Measurements from ENCODE around the gene OPRL1.

OPRL1 gene

DNA sequence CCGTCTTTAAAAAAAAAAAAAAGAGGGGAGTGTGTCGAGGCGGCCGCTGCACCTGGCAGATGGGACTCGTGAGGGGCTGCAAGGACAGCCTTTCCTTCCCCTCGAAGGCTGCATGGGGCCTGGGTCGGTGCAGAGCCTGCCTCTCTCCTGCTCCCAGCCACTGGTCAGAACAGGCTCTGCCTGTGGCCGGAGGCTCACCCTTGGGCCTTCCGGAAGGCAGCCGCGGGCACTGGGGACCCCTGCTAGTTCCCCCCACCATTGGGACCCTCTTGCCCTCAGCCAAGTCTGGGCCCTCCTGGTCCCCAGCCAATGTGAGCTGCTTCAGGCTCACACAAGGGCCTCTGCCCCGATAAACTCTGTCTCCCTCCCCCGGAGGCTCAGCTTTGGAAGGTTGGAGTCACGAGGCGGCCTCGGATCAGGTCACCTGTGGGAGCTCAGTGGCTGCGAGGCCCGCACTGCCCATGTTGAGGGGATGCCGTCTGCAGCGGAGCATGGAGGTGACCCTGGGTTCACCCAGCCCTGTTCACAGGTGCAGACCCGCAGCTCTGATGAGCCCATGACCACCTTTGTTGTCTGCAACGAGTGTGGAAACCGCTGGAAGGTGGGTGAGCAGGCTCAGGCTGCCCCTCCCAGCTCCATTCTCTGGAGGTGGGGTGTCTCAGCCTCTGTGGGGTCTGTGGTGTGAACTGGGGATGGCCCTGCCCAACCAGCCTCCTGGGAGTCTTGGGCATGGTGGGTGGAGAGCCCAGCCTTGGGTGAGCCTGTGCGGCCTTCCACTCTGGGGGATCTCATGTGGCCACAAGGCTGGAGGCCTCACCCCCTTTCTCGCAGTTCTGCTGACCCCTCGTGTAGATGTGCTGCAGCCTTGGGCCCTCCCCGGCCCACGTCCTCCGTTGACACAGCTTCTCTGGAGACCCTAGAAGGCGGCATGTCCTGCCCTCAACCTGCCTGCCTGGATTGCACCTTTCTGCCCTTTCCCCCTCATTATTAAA lies 8.2 kb upstream of the OPRL1 start:
- no peak for DNase-seq (ENCODE audit: low read depth, low spot score)

DNA sequence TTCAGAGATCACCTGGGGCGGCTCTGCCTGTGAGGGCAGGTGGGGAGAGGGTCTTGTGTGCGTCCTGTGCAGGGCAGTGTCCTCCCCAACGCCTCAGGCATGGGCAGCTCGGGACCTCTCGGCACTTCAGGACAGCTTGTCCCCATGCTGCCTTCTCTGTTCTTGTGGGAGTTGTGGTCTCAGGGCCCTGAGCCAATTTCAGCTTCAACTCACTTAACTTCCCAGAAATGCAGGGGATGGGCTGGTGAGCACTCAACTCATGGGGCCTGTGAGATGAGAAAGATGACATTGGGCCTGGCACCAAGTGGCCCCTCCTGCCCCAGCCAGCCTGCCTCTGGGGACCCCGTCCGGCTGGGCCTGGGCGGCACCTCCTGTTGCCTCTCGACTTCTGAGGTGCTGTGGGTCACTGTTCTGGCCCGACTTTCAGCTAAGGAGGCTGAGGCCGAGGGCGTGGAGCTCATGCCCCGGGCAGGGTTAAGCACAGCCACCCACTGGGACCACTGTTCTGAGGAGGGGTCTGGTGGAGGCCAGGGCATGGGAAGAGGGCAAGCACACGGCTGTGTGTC lies 7.3 kb upstream of the OPRL1 start:
- no peak for DNase-seq (ENCODE audit: low read depth, low spot score)

DNA sequence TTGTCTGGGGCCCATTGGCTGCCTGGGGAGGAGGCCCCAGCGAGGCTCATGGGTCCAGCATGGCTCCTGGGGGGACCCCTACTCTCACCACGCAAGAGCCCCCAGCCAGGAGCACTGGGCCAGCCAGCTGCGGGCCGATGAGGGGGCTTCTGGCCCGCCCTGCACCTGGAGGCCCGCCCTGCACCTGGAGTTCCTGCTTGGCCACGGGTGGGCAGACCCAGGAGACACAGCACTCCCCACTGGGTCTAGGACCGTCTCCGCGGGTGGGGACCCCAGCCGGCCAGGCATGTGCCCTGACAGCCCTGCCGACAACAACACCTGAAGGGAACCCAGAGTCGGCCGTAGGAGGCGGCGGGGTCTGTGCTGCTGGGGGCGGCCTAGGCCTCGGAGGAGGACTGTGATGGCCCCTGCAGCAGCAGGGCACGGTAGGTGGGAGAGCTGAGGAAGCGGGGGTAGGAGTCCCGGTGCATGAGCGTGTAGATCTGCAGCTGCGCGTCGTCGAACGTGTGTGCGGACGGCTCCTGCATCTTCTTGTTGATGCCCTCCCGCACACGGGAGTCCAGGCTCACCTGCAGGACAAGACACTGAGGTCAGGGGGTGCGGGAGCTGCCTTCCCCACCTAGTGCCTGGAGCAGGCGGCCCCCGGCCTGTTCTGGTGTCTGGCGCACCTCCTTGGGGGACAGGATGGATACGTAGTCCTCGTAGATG lies 6.3 kb upstream of the OPRL1 start:
- DNase-seq (ENCODE audit: low read depth, low spot score), result no peak

DNA sequence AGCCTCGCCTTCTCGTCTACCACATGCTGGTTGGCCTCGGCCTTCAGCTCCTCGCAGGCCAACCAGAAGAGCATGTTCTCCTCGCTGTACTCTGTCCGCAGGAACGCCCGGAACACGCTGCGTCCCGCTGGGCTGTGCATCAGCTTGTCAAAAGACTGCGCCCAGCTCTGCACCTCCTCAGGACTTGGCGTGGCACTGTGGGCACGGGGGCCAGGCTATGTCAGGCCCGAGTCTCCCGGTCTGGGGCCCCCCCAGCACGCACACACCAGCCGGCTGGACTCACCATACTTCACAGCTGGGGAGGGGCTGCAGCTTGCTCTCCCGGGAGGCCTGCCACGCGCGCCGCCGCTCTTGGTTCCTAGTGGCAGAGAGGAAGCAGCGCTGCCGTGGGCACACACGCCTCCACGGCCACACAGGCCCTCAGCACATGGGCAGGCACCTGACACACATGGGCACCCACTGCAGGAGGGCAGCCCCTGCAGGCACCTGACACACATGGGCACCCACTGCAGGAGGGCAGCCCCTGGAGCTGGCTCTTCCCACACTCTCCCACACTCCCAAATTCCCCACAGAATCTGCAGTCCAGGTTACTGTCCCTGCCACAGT lies 5.6 kb upstream of the OPRL1 start:
- no peak for DNase-seq (ENCODE audit: low read depth, low spot score)

DNA sequence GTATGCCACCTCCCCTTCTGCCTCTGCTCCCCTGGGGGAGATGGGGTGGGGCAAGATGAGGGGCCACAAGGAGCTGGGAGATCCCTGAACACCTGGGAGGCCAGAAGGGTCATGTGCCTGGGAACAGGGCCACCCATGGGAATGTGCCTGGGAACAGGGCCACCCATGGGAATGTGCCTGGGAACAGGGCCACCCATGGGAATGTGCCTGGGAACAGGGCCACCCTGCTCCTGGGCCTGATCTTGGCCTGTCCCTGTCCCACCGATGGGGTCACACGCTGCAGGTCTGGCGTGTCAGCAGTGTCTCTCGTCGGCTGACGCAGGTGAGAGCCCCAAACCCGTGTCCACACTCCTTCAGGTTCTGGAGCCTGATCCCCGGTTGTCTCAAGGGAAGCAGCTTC lies 4.9 kb upstream of the OPRL1 start:
- DNase-seq (ENCODE audit: low read depth, low spot score), result no peak

DNA sequence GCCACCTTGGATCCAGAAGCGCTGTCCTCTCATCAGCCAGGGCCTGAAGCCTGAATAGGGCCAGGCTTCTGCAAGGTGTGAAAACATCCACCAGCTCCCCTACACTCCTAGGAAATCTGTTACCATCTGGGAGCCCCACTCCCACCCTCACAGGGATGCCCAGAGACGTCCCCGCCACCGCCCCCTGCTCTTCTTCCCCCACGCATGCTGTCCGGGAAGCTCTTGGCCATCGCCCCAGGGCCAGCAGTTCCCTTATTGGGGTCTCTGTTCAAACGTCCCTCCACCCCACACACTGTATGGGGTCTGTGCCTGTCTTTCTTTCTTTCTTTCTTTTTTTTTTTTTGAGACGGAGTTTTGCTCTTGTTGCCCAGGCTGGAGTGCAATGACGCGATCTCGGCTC lies 4.3 kb upstream of the OPRL1 start:
- DNase-seq (ENCODE audit: low read depth, low spot score), result no peak

DNA sequence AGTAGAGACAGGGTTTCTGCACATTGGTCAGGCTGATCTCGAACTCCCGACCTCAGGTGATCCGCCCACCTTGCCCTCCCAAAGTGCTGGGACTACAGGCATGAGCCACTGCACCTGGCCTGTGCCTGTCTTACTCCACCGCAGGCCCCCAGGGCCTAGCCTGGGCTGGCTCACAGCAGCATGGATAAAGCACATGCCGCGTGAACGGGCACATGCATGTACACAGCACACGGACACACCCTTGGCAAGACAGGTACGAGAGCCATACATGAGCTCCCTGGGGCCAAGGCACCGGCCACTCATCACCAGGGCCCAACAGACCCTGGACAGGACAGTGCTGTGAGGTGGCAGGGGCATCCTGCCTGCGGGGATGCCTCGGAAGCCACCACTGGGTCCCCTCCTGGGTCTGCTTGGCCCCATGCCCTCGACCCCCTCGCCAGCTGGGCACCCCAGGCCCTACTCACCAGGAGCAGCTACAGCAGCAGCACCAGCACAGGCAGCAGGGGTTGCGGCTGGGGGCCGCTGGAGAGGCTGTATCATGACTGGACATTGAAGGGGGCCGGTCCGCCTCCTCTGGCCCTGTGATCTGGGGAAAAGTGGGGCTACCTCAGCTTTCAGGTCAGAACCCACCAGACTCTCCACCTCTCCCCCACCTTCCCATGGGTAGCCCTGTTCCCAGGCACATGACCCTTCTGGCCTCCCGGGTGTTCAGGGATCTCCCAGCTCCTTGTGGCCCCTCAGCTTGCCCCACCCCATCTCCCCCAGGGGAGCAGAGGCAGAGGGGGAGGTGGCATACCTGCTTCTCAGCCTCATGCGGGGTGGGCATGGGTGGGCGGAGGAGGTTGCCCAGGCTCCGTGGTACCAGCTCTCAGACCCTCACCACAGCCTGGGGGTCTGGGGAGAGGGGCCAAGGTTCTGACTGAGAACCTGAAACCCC lies 3.6 kb upstream of the OPRL1 start:
- DNase-seq (ENCODE audit: low read depth, low spot score), result no peak

DNA sequence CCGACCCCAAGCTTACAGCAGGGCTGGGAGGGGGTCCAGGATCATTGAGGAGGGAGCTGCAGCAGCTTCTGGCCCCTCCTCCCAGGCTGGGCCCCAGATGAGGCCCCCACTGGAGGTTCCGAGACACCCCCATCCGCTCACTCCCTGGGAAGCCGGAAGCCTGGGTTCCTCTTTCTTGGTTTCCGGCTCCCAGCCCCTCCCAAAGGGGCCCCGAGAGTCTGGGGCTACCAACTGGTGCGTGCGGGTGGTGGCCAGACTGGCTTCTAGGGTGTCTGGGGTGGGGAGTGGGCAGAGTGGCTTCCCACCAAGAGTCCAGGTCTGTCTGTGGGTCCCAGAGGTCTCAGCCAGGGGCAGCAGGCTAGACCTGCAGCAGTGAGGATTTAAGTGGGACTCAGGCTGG lies 2.8 kb upstream of the OPRL1 start:
- DNase-seq (ENCODE audit: low read depth, low spot score), result no peak

DNA sequence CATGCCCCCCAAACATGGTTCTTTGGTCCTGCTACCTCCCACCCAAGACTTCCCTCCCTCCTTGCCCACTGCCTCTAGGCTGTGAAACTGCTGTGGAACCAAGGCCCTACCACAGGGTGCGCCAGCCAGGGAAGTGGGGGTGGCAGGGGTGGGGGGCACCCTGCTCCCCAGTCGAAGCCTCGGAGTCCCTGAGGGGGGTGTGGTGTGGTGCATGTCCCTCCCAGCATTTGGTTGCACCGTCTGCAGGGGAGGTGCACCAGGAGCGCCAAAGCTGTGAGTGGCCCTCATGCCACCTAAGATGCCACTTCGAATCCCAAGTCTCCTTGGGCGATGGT lies 2.4 kb upstream of the OPRL1 start:
- no peak for DNase-seq (ENCODE audit: low read depth, low spot score)

DNA sequence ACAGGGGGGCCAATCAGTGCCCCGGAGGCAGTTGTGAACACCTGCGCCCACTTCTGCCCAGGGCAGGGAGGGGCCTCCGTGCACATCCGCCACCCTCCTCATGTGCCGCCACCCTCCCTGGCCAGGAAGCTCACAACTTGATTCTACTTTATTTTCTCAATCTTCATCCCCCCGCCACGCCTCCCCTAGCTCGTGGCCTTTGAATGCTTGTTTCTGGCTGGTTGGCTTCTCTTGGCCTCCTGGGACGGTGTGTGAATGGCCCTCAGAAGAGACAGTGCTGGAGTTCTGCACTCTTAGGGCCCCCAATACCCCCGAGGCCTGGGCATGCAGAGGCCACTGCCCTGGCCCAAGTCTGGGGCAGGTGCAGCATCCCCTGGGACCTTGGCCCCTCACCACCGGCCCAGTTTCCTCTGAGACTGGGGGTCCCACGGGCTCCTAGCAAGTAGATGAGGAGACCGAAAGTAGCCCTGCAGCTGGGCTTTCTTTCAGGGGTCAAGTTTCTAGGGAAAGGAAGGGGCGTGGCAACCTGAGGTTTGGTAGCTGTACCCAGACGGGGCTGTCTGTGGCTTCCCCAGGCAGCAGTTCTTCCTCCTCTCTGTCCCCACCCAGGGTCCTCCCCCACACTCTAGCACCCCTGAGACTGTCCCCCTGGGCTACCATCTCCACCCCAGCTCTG lies 1.9 kb upstream of the OPRL1 start:
- DNase-seq (ENCODE audit: low read depth, low spot score), result no peak

DNA sequence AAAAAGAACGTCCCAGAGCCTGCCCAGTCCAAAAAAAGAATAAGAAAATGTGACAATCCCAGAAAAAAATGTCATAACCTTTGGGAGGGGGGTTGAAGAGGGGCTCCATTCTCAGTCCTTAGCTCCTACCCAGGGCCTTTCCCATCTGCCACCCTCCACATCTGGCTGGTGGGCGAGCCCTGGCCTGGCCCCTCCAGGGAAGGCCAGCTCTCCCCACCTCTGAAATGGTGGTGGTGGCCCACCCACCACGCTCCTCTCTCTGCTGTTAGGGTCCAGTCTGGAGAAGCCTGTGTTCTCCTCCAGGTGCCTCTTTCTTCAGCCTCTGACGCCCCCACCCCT lies 979 bp upstream of the OPRL1 start:
- DNase-seq (ENCODE audit: low read depth, low spot score), result no peak

DNA sequence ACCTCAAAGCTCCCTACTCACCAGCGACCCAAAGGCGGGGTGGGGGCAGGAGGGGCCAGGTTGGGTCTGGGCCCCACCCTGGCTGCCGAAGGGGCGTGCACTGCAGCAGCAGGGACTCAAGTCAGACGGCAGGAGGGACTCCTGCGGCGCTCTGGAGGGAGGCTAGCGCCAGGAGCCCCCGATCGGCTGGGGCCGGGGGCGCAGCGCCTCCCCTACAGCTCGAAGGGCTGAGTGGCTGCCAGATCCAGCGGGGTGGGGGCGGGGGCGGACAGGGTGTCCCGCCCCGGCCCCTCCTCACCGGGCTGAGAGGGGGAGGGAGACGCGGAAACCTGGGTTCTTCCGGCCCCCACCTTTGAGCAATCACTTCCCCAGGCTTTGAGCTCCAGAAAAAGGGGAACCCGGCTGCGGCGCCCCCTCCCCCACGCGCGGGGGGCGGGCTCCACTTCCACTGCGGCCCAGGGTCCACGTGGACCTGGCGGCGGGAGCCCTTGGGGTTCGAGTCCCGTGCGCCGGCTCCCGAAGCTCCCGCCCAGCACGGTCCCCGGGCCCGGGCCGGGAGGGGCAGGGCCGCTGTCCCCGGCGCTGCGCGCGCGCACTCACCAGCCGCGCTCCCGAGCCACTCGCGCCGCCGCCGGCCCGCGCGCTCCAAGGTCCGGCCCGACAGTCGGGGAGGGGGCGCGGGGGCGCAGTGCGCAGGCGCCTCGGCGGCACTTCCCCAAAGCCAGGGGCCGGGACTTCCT lies 439 bp upstream of the OPRL1 start, which contains the start of gene RGS19:
Gene RGS19 (minus strand): TSS at position 246 of the 740 bp plus-strand sequence. CDS start 2,632 bp downstream, outside the sequence.
- DNase-seq (ENCODE audit: low read depth, low spot score), result no peak

DNA sequence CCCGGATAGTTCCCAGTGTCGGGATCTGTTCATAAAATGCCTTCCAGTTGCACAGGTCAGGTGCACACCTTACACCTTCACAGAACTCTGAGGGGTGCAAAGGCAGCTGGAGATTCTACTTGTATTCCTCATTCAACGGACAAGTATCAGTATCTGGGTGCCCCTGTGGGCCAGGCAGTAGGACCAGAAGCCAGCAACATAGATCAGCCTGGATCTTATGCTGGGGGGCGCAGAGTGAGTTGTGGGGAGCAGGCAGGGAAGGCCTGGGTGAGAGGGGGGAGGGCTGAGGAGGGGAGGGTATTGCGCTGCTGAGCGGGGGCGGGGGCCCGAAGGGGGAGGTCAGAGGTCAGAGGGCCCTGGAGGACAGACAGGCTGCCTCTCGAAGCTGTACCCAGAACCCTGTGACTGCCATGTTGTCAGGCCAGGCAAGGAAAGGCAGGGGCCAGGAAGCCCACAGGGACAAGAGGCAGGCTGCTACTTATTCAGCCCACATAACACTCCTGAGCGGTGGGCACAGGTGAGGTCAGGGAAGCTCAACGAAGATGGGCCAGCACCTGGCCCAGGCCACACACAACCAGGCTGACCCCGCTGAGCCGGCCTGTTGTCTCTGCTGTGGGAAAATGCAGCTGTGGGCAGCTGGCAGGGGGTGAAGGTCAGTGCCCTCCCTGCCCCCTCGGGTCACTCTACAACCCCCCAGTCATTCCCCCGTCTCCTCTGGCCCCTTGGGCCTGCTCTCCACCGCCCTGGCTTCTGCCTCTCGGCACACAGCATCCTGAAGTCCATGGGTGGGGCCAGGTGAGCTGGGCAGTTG lies 1.1 kb downstream of the OPRL1 start:
- no peak for DNase-seq (ENCODE audit: low read depth, low spot score)

DNA sequence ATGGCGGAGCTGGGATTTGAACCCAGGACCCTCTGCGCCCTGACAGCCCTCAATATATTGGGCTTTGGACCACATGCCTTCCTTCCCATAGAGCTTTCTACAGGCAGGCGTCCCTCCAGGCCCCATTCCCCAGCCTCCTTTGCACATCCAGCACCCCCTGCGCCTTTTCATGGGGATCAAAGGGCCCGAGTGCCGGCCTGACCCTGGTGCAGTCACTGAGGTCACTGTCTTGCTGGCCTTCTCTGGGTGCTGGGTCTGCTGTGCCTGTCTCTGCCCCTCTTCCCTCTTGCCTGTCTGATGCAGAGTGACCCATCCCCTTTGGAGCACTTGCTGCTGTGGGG lies 1.7 kb downstream of the OPRL1 start:
- DNase-seq (ENCODE audit: low read depth, low spot score), result no peak

DNA sequence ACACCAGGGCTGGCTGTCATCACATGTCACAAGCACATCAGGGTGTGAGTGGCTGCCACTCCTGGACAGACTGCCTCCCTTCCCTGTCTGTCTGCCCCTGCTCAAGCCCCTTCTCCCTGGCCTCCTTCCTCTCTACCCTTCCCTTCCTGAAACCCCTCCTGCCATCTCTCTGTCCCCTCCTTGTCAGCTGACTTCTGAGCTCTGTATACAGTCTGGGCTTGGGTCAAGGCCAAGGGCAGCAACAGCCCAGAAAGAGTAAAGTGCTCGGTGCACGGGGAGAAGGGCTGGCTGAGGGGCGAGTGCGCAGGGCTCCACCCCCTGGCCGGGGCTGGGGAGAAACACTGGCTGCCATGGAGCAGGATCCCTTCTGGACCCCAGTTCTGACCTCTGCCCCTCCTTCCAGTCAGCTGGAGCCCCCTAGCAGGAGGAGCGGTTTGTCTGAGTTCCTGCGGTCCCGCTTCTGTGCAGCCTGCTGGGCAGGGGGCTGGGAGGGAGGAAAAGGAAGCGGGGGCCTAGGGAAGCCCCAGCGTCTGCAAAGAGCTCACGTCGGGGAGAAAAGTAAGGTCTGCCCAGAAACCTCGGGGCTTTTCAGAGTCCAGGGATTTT lies 2.3 kb downstream of the OPRL1 start:
- no peak for DNase-seq (ENCODE audit: low read depth, low spot score)

DNA sequence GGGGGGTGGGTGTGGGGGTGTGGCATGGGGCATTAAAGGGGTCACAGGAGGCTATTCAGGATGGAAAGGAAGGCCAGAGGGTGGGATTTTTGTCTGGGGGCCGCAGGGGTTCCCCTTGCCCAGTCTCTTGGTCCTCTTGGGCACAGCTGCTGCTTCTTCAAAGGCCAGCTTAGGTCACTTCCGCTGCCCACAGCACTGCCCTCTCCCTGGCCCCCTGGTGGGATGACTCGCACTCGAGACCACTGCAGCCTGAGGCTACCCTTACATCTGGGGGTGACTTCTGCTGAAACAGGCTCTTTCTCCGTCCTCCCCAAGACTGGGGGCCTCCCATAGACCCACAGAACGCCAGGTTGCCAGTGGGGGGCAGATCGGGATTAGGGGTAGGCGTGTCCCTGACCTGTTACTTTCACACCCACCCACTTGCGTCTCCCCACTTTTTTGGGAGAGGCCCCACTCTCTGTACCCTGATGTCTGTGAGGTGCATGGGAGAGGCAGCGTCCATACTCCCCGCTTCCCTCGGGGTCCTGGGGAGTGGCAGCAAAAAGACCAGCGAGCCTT lies 3.0 kb downstream of the OPRL1 start:
- no peak for DNase-seq (ENCODE audit: low read depth, low spot score)

DNA sequence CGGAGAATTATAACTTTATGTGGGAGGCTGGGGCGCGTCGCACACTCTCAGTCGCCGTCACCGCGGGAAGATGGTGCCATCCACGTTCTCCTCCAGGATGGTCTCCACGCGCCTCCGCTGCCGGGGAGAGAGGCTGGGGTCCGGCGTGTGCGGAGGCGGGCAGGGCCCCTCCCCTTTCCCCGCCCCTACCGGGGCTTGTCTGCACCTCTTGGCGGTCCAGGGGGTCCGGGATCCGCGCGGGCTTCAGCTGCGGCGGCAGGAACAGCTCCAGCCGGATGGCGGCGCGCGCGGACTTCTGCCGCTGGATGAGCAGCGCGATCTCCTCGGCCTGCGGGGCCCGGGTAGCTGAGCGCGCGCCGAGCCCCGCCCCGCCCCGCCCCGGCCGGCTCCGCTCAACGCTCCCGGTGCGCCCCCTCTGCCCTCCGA lies 3.5 kb downstream of the OPRL1 start:
- peak; percentile 18 for DNase-seq (ENCODE audit: low read depth, low spot score)
